Activated T-cell treated with anti-CD3 and anti-CD28 coated beads for 48 hours (primary cell): Measurements from ENCODE around the gene MAPK10.

ENCODE experiments used
- DNase-seq: peaks from one replicate; pipeline ENCODE4 v3.0.0-alpha.2; 2020; ENCODE audit warnings: low read depth

The MAPK10 gene

GRCh38 chr4:86274642-86275041 is 85.2 kb downstream of the MAPK10 start:
- no peak for DNase-seq

- DNase-seq: no peak
These were observed 87.2 kb downstream of the MAPK10 start for GRCh38 chr4:86272669-86273068.

- no peak for DNase-seq
These were observed 88.8 kb downstream of the MAPK10 start for GRCh38 chr4:86271057-86271456.

DNA sequence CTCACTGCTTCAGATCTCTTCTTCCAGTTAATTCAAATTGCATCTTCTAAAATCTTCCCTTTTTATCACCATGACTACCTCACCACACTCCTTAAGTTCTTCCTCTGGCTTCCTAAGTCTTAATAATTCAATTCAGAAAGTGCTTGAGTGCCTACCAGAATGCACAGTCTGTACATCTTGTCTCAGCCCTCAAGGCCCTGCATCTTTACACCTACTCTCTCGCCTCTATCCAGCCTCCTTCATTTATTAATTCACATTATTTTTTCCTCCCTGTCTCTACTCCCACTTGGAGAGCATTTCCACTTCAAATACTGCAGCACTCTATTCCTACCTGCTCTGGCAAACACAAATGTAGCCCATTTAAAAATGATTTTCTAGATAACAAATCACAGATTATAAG is 90.5 kb downstream of the MAPK10 start:
- no peak for DNase-seq

- DNase-seq: no peak
These were observed 95.6 kb downstream of the MAPK10 start for GRCh38 chr4:86264241-86264640.

DNA sequence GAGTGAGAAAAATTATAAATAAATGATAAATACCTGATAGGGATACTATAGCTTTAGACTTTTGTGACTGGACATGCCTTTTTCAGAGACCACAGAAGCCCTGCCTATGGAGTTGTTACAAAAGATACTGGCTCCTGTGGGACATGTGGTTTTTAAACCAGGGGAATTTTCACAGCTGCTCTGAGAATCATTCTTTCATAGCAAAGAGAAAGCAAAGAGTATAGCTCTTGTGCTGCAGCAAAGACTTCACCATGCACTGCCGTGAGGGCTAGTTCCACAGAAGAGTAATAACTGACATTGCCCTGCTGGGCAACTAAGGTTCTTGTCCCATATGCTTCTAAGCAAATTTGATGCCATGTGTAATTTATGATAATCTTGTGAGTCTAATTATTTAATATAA is 98.2 kb downstream of the MAPK10 start:
- DNase-seq: no peak

DNA sequence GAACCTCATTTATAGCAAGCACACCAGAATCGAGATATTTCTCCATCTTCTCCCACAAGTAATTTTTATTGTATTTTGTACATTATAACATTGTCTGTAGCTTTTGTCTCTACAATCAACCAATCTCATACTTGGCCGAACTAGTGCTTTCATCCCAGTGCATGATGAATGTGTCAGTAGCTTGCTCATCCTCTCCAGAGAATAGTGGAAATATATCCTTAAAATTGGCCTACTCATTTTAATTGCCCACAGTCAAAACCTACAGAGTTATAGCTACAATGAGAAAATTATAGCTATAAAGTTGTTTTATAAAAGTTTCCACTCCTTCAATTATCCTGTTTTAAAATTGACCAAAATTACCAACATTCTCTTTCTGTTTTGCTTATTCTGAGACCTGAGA is 103.8 kb downstream of the MAPK10 start:
- no peak for DNase-seq

GRCh38 chr4:86250619-86251018 is 109.2 kb downstream of the MAPK10 start:
- DNase-seq: no peak

DNA sequence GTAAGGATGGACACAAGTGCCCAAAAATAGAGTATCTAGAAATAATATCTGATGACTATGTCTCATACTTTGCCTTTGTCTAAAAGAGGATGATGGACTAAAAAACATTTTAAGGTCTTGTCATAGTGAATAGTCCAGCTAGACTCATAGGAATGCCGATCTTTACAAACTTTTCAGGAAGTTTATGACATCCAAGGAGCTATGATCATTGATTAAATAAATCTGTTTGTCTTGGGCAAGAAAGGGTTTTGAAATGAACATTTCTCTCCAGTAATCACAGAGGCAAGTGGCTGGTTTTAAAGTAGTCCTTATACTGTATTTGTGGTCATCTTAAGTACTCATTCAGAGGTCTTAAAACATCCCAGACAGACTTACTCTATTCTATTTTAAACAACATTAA is 109.8 kb downstream of the MAPK10 start:
- DNase-seq: no peak

GRCh38 chr4:86249074-86249473 is 110.8 kb downstream of the MAPK10 start:
- no peak for DNase-seq

GRCh38 chr4:86247906-86248305 is 111.9 kb downstream of the MAPK10 start:
- no peak for DNase-seq

GRCh38 chr4:86247320-86247719 is 112.5 kb downstream of the MAPK10 start:
- no peak for DNase-seq

GRCh38 chr4:86243750-86244149 is 116.1 kb downstream of the MAPK10 start:
- DNase-seq: no peak

DNA sequence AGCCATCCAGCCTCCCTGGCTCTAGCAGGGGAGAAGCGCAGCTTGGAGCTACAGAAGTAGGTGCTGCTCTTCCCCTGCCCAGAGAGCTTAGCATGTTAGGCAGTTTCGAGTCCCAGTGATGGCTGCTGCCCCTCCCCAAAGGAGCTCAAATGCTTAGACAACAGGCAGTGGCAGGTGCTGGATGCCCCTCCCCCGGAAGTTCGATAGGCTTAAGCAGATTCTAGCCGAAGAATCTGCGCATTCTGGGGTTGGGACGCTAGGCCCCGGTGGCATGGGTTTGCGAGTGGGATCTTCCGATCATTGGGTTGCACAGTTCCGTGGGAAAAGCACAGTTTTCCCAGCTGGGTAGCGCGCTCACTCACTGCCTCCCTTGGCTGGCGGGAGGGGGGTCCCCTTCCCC is 117.2 kb downstream of the MAPK10 start:
- no peak for DNase-seq

DNA sequence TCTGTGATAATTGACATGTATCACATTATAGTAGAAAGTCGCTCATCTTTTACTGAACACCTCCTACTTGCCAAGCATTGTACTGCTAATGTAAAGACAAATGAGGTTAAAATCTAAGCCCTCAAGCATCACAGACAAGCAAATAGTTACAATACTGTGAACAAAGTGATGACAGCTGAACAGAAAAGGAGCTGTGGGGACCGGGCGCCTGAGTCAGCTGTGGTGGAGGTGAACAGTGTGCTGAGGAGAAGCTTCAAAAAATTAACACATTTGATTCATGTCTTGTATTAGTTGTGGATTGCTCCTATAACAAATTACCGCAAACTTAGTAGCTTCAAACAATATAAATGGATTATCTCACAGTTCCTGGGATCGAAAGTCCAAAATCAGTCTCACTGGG is 124.3 kb downstream of the MAPK10 start:
- no peak for DNase-seq

GRCh38 chr4:86233681-86234080 is 126.2 kb downstream of the MAPK10 start:
- no peak for DNase-seq

GRCh38 chr4:86233090-86233489 is 126.8 kb downstream of the MAPK10 start:
- DNase-seq: no peak

GRCh38 chr4:86223472-86223871 is 136.4 kb downstream of the MAPK10 start:
- no peak for DNase-seq

- no peak for DNase-seq
These were observed 138.9 kb downstream of the MAPK10 start for GRCh38 chr4:86221002-86221401.

GRCh38 chr4:86220121-86220520 is 139.7 kb downstream of the MAPK10 start:
- DNase-seq: no peak

DNA sequence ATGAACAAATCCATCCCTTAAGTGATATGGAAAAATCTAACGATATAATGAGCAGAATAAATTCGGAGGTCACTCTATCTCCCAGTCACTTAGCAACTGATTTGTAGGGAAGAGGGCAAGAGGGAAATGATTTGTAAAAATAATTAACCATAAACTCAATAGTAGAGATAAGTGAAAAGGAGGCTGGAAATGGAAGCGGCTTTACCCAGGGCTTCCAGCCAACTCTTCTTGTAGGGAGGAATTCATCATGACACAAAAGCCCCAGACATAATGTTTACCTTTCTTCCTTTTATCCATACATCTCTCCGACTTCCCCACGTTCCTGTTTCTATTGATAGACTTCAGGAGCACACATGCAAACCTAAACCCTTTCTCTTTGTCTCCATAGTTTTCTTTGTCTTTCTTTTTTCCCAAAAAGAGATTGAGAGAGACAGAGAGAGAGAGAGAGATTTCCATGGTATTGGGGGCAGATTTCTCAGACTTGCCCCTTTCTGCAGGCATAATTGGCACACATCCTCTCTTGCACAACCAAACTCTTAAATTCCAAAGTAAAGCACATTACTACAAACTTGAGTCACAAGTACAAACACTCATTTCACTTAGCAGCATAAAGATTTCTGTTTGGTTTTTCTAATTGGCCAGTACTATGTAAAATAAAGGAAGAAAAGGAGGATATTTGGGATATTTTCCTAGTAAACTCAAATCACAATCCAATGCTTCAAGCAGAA is 140.9 kb downstream of the MAPK10 start:
- DNase-seq: no peak

GRCh38 chr4:86203176-86203575 is 156.7 kb downstream of the MAPK10 start:
- no peak for DNase-seq

GRCh38 chr4:86185659-86186058 is 174.2 kb downstream of the MAPK10 start:
- DNase-seq: no peak

DNA sequence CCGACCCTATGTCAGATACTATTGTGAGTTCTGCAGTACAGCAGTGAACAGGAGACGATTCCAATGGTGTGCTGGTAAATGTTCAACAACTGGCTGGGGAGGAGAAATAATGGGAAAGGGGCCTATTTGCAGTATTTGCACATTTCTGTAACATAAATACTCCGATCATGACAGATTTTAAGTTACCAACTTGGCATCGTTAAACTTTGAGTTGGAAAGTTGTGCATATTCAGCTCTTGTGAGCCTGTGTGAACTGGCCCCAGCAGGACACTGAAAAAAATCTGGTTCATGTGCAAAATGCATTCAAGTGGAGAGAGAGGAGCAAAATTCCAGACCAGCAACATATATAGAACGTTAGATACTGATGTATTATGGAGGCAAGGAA is 175.0 kb downstream of the MAPK10 start:
- no peak for DNase-seq
